Stimulated activated CD4-positive, alpha-beta T cell treated with anti-CD3 and anti-CD28 coated beads, TNF-alpha, amount 100 ng/mL, for 1 hour (primary cell): ENCODE measurements around the gene MST1.

Source experiments
- DNase-seq, 3 donors: peaks; one replicate each; pipeline ENCODE4 v3.0.0-alpha.2; 2020; ENCODE audit warnings: low read depth in 3 of 3, low spot score in 1 of 3

MST1 gene

DNA sequence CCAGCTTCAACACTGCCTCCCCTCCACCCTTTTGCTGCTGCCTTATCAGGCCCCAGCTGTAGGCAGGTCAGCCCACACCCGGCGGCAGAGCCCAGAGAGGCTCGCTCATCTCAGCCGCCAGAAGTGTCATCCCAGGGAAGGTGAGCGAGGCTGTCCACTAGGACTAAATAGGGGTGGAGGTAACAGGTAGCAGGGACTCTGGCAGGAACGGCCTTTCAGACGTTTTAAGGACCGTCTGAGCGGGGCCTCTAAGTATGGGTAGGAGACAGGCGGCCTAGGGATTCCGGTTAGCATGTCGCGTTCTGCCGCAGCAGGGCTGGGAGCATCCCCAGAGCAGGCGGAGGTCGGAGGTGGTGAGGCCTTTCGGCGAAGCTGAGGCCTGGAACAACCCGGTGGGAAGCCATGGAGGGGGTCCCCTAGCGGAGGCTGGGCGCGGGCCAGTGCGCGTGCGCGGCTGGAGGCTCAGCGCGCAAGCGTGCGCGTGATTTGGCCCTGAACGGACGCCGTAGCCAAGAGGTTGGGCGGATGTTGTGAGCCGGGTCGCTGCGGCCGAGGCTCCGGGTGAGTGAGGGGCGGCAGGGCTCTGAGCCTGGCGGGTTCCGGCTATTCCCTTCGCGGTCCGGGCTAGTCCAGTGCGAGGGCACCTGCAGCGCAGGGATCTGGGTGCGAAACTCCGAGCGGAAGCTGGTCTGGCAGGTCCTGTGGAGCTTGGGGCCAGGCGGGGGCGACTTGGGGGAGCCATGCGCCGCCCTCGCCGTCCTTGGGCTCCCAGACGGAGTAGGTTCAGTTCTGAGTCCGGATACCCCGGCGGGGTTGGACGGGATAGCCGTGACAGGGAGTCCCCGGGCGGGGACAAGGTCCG lies at the start of gene MST1, which contains the start of gene RNF123:
Gene MST1 (minus strand): TSS at position 429 of the 862 bp plus-strand sequence. CDS start 783 bp downstream, outside the sequence.
Gene RNF123 (plus strand): TSS at position 512 of the 862 bp plus-strand sequence. CDS start 1,609 bp downstream, outside the sequence.
- peak; percentile 78 to 93 (median 84) for DNase-seq

DNA sequence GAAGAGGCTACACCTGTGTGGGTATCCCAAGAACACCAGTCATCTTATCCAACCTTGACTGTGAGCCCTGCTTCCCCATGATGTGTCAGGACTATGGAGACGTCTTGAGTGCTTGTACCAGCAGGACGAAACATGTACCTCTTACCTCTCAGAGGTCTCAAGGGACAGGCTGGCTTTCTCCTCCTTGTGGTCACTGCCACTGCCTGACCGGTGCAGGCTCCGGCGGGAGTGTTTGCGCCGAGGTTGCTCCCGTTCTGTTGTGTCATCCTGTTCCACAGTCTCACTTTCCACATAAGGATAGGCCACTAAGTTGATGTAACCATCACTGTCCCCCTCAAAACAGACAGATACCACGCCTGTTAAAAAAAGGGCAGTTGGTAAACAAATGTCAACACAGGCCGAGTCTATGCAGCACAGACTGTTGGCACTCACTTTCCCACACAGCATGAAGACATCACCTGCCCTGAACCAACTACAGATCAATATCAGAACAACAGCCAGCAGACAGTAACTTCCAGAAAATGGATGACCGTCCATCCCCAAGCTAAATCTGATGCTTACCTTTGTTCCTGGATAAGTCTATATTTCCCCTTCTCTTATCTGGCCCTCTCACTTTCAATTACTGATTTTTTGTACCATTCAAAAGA lies 48.9 kb upstream of the MST1 start:
- no peak for DNase-seq

DNA sequence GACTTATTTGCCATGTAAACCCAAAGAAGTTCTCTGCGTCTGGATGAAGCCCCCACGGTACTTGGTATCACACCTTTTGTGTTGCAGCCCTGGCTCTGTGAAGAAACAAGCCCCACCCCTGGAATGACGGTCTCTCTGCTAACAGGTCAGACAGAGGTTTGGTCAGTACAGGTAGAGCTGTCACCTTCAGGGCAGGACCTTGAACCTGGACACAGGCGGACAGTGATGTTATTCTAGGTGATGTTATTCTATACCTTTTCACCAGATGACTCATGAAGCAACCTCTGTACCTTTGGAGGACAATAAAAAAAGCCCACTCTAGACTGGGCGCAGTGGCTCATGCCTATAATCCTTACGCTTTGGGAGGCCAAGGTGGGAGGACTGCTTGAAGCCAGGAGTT lies 45.5 kb upstream of the MST1 start:
- no peak for DNase-seq

DNA sequence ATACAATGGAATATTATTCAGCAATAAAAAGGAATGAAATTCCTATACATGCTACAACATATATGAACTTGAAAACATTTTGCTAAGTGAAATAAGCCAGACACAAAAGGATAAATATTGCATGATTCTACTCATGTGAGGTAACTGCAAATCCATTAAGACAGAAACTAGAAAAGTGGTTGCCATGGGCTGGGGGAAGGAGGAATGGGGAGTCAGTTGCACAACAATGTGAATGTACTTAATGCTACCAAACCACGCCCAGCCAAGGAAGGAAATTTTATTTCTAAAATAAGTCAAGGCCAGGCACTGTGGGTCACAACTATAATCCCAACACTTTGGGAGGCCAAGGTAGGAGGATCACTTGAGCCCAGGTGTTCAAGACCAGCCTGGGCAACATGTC lies 44.3 kb upstream of the MST1 start:
- no peak for DNase-seq

DNA sequence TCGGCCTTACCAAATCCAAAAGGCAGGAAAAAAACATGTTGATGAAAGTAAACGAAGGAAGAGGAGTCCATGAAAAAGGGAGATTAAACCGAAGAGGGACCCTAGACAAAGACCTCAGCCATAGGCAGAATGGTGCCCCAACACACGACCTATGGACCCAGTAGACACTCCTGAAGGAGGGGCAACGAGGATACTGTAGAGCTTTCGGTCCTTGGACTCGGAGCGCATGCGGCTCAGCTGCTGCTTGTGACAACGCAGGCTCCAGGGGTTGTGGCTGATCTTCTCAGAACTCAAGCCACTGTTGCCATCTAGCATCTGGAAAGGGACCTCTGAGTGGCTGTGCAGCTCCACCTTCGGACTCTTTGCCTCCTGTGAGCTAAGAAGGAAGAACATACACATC lies 43.3 kb upstream of the MST1 start:
- DNase-seq, result no peak

DNA sequence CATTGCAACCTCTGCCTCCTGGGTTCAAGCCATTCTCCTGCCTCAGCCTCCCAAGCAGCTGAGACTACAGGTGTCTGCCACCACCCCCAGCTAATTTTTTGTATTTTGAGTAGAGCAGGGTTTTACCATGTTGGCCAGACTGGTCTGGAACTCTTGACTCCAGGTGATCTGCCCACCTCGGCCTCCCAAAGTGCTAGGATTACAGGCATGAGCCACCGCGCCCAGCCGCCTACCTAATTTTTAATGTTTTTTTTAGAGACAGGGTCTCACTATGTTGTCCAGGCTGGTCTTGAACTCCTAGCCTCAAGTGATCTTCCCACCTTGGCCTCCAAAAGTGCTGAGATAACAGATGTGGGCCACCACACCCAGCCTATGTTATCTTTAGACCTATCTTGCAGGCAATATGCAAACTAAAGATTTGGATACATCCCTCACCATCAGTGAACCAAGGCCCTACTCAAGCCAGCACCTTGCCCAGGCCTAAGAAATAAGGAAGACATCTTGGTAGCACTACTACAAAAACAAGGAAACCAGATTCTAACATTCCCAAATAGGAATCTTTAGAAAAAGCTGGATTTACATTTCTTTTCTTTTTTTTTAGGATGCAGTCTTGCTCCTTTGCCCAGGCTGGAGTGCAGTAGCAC lies 40.8 kb upstream of the MST1 start:
- DNase-seq, result no peak

DNA sequence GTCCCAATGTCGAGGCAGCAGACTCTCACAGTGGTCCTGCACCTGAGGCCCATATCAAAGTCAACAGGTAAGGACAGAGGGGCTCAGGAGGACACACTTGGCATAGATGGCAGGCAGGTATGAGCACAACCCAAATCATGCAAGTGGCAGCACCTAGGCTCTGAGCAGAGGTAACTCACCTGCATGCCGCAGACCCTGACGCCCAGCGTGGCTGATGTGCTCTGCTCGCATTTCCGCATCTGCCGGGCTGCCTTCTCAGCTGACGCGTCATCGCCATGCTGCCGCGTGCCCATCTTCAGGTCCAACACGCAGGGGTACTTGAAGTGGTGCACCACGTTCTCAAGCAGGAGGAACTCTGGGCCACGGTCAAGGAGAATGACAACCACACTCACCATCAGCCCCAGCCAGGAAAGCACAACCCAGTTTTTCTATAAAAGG lies 38.7 kb upstream of the MST1 start:
- DNase-seq, result no peak

DNA sequence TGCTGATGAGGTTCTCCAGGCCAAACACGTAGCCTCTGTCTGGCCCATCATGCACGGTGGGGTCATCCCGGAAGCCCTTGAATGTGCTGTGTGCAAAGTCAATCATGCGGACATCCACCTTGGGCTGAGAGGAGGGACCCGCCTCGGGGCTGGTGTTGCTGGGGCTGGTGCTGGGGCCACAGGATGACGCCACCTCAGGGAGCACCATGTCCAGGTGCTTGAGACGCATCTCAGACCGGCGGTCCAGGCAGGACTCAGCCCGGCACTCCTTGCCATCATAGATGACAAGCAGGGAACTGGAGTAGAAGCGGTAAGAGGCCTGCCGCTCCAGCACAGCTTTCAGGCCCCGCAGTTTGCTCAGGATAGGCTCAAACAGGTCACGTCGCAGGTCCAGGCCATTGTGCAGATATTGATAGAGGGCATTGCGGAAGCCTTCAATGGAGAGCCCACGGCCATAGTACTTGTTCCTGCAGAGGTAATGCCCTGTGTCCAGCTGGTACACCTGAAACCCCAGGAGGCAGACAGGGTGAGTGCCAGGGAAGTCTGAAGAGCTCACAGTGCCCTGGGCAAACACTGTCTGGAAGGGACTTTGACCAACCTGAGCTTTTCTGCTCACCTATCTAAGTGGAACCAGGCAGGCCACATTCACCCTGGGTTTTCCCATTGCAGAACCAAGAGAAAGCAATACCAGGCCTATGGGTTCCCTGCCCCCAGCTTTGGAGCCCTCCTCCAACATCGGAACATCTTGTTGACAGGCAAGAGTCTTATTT lies 38.1 kb upstream of the MST1 start:
- no peak for DNase-seq

DNA sequence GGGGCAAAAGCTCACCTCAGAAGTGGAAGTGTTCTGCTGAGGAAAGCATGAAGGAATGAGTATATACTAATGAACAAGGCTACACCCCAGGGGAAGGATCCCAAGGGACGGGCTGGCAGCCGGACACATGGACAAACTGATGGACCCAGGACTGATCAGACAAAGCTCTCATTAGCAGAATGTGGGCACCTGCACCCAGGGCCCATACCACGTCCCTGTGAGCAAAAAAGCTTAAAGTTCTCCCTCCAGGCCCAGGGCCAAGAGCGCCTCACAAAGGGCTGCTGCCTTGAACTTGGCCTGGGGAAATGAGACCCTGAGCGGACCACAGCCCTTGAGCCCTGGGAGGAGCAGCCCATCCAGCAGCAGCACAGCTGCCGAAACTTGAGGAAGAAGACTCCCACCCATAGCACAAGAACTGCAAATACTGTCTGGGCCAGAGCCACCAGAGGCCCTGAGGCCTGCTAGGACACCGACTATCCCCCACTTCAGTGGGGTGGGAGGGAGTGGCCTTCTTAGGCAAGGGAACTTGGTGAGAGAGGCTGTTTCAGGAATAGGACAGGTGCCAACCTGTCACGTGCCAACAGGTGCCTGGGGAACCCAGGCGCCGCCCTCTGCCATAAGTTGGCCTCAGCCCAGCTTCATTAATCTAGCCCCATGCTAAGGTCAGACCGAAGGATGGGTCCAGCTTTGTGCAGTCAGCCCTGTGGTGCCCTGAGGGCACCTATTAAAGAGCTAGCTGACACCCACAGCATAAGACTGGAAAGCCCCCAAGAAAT lies 36.8 kb upstream of the MST1 start:
- DNase-seq, result no peak

DNA sequence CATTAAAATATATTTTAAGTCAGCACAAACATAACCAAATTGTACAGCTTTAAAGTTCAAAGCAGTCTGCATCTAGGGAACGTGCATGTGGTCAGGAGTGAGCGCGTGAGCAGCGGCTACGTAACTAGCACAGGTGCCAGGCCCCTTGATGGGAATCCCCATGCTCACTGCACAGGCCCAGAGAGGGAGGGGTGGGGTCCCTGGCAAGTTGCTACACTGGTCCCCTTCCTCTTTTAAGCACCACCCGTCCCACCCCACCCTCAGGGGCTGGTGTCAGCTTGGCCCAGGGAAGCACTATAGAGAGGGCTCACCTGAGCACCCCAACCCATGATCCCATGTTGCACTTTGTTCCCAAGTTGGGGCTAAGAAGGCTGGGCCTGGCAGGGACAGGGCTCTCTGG lies 35.3 kb upstream of the MST1 start:
- DNase-seq, result no peak

DNA sequence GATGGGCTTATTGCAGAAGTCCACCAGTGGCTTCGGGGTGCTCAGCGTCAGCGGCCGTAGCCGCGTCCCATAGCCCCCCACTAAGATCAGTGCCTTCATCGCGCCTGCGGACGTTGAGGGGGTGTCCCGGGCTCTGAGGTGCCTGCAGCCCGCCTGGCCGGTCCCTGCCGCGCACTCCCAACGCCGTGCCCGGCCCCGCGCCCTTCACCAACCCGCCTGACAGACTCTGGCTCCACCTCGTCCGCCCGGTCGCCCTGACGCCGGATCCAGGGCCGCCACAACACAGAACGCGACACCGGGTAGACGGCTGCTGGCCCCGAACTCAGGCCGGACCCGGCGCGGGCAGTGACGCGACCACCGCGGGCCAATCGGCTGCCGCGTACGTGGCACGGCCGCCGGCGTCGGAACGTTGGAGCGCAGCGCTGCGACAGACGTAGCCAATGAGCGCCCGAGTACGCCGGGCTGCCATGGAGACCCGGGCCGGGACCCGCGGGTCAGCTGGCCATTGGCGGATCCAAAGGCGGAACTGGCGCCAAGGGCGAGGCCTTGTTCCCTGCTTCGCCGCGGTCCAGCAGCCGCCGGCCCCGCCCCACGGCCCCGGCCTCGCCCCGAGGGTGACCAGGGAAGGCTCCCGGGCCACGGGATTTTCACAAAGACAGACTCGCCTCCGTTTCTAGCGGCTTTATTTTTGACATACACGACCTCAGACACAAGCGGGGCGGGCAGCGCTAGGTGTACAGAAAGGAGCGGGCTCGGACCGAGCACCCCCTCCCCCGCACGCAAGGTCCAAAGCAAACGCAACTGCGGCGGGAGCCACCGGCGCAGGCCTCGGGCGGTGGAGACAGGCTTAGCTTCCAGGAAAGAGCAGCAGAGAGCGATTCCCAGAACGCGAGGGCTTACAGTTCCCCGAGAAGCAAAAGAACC lies 34.6 kb upstream of the MST1 start, which contains the start of gene GMPPB:
Gene GMPPB (minus strand): TSS at position 324 of the 924 bp plus-strand sequence. CDS start 225 bp downstream, at position 99.
- DNase-seq, result peak; percentile 74 to 85 (median 76)

DNA sequence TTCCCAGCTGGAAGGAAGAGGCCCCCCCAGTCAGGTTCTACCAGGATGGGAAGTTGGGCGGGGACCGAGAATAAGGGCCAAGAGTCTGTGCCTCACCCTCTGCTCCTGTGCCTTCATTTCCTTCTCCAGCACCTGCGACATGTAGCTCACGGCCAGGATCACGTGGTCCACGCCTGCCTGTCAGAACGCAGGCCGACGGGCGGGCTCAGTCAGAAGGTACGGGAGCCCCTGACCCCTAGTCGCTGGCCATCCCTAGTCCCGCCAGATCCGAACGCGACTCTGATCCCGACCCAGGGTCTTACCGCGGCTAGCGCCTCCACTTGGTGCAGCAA lies 34.0 kb upstream of the MST1 start:
- peak in 2 of 3 donors; percentile 29 to 37 for DNase-seq

DNA sequence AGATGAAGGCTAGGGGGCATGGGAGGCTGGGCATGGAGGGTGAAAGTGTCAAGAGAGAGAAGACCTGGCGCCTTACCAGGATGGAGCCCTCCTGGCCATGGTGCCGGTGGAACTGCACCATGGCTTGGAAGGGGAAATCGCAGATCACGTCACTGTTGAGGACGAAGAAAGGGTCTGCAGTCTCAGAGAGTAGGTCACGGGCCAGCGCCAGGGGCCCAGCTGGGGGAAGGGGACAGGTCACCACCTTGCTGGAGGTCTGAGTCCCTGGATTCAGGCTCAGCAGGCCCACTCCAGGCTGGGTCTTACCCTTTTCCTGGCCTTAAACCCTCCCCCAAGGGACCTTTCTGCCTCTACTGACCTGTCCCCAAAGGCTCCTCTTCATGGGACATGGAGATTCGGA lies 33.6 kb upstream of the MST1 start:
- no peak for DNase-seq

DNA sequence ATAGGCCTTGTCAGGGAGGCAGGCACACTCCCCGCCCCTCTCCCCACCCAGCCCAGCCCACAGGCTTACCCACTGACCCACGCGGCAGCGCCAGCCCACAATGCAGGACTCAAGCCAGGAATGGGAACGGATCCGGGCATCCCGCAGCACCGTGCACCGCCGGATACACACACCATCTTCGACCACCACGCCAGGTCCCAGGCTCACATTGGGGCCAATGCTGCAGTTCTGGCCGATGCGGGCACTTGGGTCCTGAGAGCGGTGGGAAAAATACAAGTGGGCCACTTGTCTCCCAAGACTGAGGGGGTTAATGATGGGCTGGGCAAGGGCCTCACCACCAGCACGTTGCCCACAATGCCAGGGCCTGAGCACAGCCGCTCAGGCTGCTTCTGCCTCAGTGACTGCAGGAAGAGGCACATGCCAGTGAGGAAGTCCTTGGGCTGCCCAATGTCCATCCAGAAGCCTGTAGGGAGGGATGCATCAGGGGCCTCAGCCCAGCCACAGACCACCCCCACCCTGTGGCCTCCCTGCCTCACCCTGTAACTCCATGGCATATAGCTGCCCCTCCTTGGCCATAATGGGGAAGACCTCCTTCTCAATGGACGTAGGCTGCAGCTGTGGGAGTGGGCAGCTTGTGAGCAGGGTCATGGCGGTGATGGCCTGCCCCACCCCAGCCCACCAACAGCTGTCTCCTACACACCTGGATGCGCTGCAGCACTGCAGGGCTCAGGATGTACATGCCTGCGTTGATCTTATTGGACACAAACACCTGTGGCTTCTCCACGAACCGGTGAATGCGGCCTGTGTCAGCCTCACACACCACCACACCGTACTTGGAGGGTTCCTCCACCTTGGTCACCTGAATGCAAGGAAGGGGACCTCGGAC lies 32.9 kb upstream of the MST1 start:
- no peak for DNase-seq

DNA sequence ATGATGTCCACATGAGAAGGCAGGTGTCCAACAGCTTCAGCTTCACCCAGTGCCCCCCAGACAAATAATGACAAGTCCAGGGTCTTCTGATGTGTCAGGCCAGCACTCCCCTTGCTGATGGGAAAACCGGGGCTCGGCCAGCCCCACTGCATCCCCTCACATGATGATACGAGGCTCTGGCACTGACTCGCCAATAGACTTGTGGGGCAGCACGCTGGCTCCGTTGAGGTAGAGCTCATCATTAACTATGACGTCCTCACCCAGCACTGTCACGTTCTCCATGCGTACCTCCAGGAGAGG lies 32.3 kb upstream of the MST1 start:
- DNase-seq, result no peak

DNA sequence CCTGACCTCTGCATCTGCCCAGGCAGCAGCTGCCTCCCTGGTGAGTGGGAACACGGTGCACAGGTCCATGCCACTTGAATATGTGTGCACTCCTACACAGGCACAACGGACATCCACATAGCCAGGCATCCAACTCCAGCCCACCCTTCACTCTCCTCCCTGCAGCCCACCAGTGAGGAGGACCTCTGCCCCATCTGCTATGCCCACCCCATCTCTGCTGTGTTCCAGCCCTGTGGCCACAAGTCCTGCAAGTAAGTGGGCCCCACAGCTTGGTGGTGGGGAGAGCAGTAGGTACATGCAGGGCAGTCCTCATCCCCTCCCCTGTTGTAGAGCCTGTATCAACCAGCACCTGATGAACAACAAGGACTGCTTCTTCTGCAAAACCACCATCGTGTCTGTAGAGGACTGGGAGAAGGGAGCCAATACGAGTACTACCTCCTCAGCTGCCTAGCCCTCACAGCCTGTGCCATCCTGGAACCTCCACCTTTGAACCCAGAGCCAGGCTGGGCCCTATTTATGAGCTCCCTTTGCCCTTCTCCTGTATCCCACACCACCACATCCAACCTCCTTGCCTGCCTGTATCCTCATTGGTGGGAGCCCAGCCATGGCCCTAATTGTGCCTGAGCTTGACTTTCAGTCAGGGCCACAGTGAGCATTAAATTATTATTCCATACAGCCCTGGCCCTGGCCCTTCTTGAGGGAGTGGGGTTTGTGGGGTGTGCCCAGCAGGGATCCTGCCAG lies 31.8 kb upstream of the MST1 start:
- no peak for DNase-seq

DNA sequence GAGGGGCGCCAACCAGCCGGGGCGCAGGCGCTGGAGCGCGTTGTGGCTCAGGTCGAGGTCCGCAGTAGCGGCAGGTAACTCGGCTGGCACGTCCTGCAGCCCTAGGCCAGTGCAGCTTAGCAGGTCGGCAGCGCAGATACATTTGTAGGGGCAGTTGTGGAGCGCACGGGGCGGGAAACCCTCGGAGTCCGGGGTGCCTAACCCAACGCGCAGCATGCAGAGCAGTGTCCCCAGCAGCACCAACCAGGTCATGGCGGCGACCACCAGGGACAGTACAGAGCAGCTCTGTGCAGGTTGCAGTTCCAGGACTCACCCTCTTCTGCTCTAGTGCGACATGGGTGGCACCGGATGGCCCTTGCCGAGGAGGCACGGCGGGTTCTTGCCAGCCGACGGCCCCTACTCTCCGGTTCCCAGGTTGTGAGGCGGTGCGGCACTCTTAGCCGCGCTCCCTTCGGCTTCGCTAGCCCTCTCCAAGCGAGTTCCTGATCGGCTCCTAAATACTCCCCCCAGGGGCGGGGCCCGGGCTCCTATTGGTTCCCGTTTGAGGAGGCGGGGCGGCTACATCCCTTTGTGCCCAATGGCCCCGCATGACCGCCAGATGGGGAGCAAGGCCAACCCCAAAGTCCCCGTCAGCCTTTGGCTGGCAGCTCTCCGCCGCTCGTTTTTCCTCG lies 30.1 kb upstream of the MST1 start, which contains the start of gene AMIGO3:
Gene AMIGO3 (minus strand): TSS at position 471 of the 671 bp plus-strand sequence. CDS start 219 bp downstream, at position 252.
- peak; percentile 65 to 86 (median 68) for DNase-seq
